GM23248 (cell line): ENCODE results near the gene PLEKHA6. TPM values are rescaled to one million over a fixed set of nuclear protein-coding genes. Genes with fewer than 3 reads are reported as not detected.

Experiments
- DNase-seq: peaks from one replicate; pipeline ENCODE4 v3.0.0-alpha.2; 2015
- H2AFZ ChIP-seq: fragments of 200-600 bp; sonication (generic); 2 replicates; pipeline ENCODE4 v1.6.1; 2016; ENCODE audit warnings: antibody characterized with exemption
- H3F3A ChIP-seq: fragments of 200-600 bp; sonication (generic); 2 replicates; pipeline ENCODE4 v1.6.1; 2016; ENCODE audit warnings: mild to moderate bottlenecking, antibody characterized with exemption, mixed run types; ENCODE audit not compliant: insufficient read depth
- H3K27ac ChIP-seq: fragments of 200-600 bp; sonication (generic); 2 replicates; pipeline ENCODE4 v1.5.1; 2016; ENCODE audit warnings: mild to moderate bottlenecking
- H3K27me3 ChIP-seq: fragments of 200-600 bp; sonication (generic); replicated peaks from 2 replicates; pipeline ENCODE4 v1.6.1; 2016; ENCODE audit warnings: mild to moderate bottlenecking; ENCODE audit not compliant: insufficient read depth
- H3K36me3 ChIP-seq: fragments of 200-600 bp; sonication (generic); 2 replicates; pipeline ENCODE4 v1.6.1; 2016; ENCODE audit warnings: low read depth, mild to moderate bottlenecking
- H3K4me1 ChIP-seq: fragments of 200-600 bp; sonication (generic); 2 replicates; pipeline ENCODE4 v1.6.1; 2016; ENCODE audit warnings: mild to moderate bottlenecking; ENCODE audit not compliant: insufficient read depth
- H3K4me2 ChIP-seq: fragments of 200-600 bp; sonication (generic); one replicate; pipeline ENCODE4 v1.6.1; 2016; ENCODE audit warnings: mild to moderate bottlenecking; ENCODE audit not compliant: unreplicated experiment
- H3K4me3 ChIP-seq: fragments of 200-600 bp; sonication (generic); 2 replicates; pipeline ENCODE4 v1.5.1; 2016; ENCODE audit warnings: mild to moderate bottlenecking
- H3K79me2 ChIP-seq: fragments of 200-600 bp; sonication (generic); 2 replicates; pipeline ENCODE4 v1.6.1; 2016; ENCODE audit warnings: mild to moderate bottlenecking; ENCODE audit not compliant: insufficient read depth
- H3K9ac ChIP-seq: fragments of 200-600 bp; sonication (generic); 2 replicates; pipeline ENCODE4 v1.6.1; 2016; ENCODE audit warnings: mild to moderate bottlenecking
- H3K9me2 ChIP-seq: fragments of 200-600 bp; sonication (generic); 2 replicates; pipeline ENCODE4 v1.6.1; 2016; ENCODE audit warnings: mixed run types, mild to moderate bottlenecking, moderate library complexity; ENCODE audit not compliant: insufficient read depth
- H3K9me3 ChIP-seq: fragments of 200-600 bp; sonication (generic); one replicate; pipeline ENCODE4 v1.6.1; 2017; ENCODE audit warnings: low read depth
- H4K20me1 ChIP-seq: fragments of 200-600 bp; sonication (generic); 2 replicates; pipeline ENCODE4 v1.6.0; 2016; ENCODE audit not compliant: insufficient read depth
- EZH2 ChIP-seq: fragments of 200-600 bp; sonication (generic); IDR thresholded peaks from 2 replicates; pipeline ENCODE4 v1.6.1; 2018; ENCODE audit warnings: antibody characterized with exemption, mild to moderate bottlenecking; ENCODE audit not compliant: insufficient read depth, poor library complexity, severe bottlenecking
- EZH2phosphoT487 ChIP-seq: fragments of 200-600 bp; sonication (generic); IDR thresholded peaks from 2 replicates; pipeline ENCODE4 v1.6.1; 2018; ENCODE audit warnings: antibody characterized with exemption, moderate library complexity, mild to moderate bottlenecking, low read depth; ENCODE audit not compliant: insufficient read depth
- WGBS, 2 experiments: methylation state at CpG; one replicate each; pipeline ENCODE4 v1.1.6; 2015 to 2017; ENCODE audit warnings: low lambda C conversion rate in 2 of 2, low coverage in 1 of 2; ENCODE audit errors: missing lambda C conversion rate in 2 of 2; 5-methylcytosine and 5-hydroxymethylcytosine counted together
- in situ Hi-C: fragments of 300-500 bp; cut with MboI; formaldehyde crosslinking; loops from 2 replicates; pipeline ENCODE4 v1.15.0; 2020
- polyA plus RNA-seq: library from polyadenylated mRNA; unstranded; fragments of >200 nt; fragmentation: Nextera tagmentation; extraction: Ambion mirVana; gene quantifications from 2 replicates; pipeline ENCODE4 v1.2.1, GENCODE V29; 2016
- total RNA-seq: library from RNA; depleted of rRNA; stranded (reverse); fragments of >200 nt; shearing (Covaris generic); gene quantifications from 2 replicates; pipeline ENCODE4 v1.2.3, GENCODE V29; 2014

Gene PLEKHA6
- total and polyA plus RNA-seq, 2 experiments from 2014 or later: 4.5 to 7.3 TPM

DNA sequence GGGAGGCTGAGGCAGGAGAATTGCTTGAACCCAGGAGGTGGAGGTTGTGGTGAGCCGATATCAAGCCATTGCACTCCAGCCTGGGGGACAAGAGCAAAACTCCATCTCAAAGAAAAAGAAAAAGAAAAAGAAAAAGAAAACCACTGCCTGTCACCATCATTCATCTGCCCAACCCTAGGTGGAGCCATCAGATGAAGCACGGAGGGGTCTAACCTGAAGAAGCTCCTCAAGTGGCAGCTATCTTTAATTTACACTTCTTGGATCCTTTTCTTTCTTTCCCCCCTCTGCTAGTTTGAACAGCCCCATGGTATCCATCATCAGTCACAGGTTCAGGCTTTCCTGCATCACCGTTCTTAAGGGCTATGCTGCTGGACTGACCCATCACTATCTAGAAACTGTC lies 57.0 kb downstream of the PLEKHA6 start:
- no peaks in the 10 kb centered on the region for H3K36me3 ChIP-seq
- H3F3A ChIP-seq: peaks cover 4% of the 10 kb centered on the region; the same call in 1 of the 2 replicates
- H2AFZ ChIP-seq: no peak overlapping the region
- H3K27me3 ChIP-seq: no peaks in the 10 kb centered on the region
- H3K4me1 ChIP-seq: peaks cover 32% of the 10 kb centered on the region
- WGBS, 2 experiments: 93 to 98% methylated on average over 3 of the region's 3 CpGs
- no peak overlapping the region for H3K4me2 ChIP-seq
- H3K79me2 ChIP-seq: no peaks in the 10 kb centered on the region
- H3K27ac ChIP-seq: no peak overlapping the region
- no peaks in the 10 kb centered on the region for H3K9me2 ChIP-seq
- no peak overlapping the region for H3K9ac ChIP-seq
- no peaks in the 10 kb centered on the region for H4K20me1 ChIP-seq
- H3K9me3 ChIP-seq: no peaks in the 10 kb centered on the region
- no peak for DNase-seq
- H3K4me3 ChIP-seq: no peak overlapping the region
- no peak for TF ChIP-seq EZH2phosphoT487
- no peak for TF ChIP-seq EZH2
- in situ Hi-C loops: no loop called here

DNA sequence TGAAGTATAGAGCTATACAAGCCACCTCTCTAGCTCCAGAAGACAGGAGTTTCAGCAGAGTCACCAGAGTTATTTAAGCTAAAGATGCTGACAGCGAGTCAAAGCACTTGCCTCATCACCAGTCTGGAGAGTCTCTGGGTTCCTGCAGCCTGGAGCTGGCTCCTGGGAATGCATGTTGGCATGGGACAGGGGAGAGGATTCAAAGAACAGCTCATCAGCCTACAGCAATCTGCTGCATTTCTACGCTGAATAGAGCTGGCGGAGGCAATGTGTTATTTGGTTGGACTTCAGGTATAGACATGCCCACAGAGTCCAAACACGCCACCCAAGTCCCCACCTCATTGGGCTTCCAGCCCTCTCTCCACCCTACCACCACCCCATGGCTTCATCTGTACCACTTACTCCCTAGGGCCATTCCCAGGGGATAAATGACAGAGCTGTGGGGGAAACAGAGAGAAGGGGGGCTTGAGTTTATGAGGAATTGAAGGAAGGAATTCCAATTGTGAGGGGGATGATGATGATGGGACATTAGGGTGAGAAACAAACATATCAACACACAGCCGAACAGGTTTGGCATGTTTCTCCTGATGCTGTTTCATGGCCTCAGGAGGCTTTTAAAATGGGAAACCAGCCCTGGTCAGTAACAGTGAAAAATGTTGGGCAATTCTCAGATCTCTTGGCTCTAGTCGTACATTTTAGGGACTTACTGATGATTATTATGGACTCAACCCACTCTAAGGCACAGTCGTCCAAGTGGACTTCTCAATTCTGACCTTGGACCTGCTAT lies 58.4 kb downstream of the PLEKHA6 start:
- in situ Hi-C loops: no loop called here
- Histone ChIP-seq H3K4me3 (no peak overlapping the region), H3K27me3 (no peaks in the 10 kb centered on the region), H3K9me3 (no peaks in the 10 kb centered on the region), H3K9me2 (no peaks in the 10 kb centered on the region), H3K36me3 (no peaks in the 10 kb centered on the region), H3F3A (peaks cover 10% of the 10 kb centered on the region), H2AFZ (no peak overlapping the region), H4K20me1 (no peaks in the 10 kb centered on the region), H3K79me2 (no peaks in the 10 kb centered on the region), H3K4me2 (no peak overlapping the region), H3K4me1 (peaks cover 31% of the 10 kb centered on the region), H3K9ac (no peak overlapping the region), H3K27ac (no peak overlapping the region)
- WGBS, 2 experiments: 62 to 64% methylated on average over 7 of the region's 7 CpGs
- peak; percentile 61 for DNase-seq
- TF ChIP-seq EZH2 (no peak), EZH2phosphoT487 (no peak)

DNA sequence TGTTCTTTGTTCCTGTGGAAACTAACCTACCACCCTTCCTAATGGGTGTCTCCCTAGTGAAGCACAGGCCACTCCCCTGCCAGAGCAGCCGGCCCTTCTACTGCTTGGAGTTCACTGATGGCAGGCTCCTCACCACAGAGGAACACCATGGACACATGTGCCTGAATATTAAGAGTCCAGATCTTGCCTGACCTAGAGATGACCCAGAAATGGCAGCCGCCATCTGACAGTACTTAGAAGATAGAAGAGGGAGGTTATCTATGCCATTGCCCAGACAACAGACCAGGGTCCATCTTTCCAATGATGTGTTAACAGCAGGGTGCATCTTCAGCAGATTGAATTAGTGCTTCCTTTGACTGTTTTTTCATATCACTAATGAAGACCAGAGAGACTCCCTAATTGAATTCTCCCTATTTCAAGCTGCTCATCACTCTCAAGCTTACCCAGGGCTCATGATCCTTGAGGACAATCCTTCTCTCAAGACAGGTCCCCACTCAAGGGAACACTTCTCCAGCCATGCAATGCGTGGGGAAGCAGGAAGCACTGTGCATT lies 59.8 kb downstream of the PLEKHA6 start:
- Histone ChIP-seq H3F3A (peaks cover 21% of the 10 kb centered on the region), H3K36me3 (no peaks in the 10 kb centered on the region), H3K9ac (no peak overlapping the region), H3K9me2 (no peaks in the 10 kb centered on the region), H2AFZ (no peak overlapping the region), H3K9me3 (no peaks in the 10 kb centered on the region), H3K4me1 (peaks cover 42% of the 10 kb centered on the region), H4K20me1 (no peaks in the 10 kb centered on the region), H3K27ac (no peak overlapping the region), H3K27me3 (no peaks in the 10 kb centered on the region), H3K4me2 (no peak overlapping the region), H3K79me2 (no peaks in the 10 kb centered on the region), H3K4me3 (no peak overlapping the region)
- WGBS, 2 experiments: 49 to 51% methylated on average over 3 of the region's 3 CpGs
- in situ Hi-C loops: no loop called here
- TF ChIP-seq EZH2phosphoT487 (no peak), EZH2 (no peak)
- DNase-seq: no peak

DNA sequence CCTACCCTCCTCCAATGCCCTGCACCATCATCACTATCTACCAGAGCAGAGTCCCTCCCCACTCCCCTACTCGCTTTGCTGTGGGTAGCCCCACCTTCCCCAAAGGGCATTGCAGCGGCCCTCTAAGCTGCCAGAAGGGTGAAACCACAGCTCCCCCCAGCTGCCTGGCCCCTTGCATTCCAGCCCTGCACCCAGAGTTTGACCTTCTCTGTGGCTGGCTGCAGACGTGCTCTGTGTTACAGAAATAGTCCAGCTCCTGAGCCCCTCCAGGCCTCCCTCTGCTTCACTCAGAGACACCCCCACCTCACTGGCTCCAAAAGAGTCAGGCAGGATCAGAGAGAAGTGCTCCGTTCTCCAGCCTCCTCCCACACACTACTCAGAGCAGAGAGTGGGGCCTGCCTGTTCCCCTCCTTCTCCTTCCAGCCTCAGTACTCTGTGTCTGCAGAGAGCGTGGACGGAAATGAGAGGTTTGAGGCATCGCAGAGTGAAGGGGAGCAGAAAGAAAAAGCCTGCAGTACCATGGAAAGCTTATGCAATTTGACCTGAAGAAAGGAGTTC lies 63.2 kb downstream of the PLEKHA6 start:
- peak overlapping the region; percentile 41 for H3K27ac ChIP-seq
- no peak overlapping the region for H3K9ac ChIP-seq
- in situ Hi-C loops: no loop called here
- H2AFZ ChIP-seq: peak overlapping the region; percentile 4; the same call in 1 of the 2 replicates
- DNase-seq: peak; percentile 65
- H3K27me3 ChIP-seq: no peaks in the 10 kb centered on the region
- H3K79me2 ChIP-seq: no peaks in the 10 kb centered on the region
- WGBS, 2 experiments: 4 to 9% methylated on average over 7 of the region's 7 CpGs
- H3K9me2 ChIP-seq: no peaks in the 10 kb centered on the region
- peaks cover 39% of the 10 kb centered on the region for H3F3A ChIP-seq
- H3K4me2 ChIP-seq: peak overlapping the region; percentile 64
- no peaks in the 10 kb centered on the region for H3K36me3 ChIP-seq
- H3K4me1 ChIP-seq: peaks cover 57% of the 10 kb centered on the region
- H3K9me3 ChIP-seq: no peaks in the 10 kb centered on the region
- H4K20me1 ChIP-seq: no peaks in the 10 kb centered on the region
- TF ChIP-seq EZH2phosphoT487 (no peak), EZH2 (no peak)
- peak overlapping the region; percentile 2; the same call in 1 of the 2 replicates for H3K4me3 ChIP-seq
